ENCODE measurements around the gene ZNF768.
"Not testable (repeated sequence)": the region's sequence is repeated elsewhere in the genome, so short reads cannot be mapped to it uniquely, and the experiment has no call there.

GRCh38 chr16:30477773-30478172, 48.6 kb downstream of the ZNF768 start:
- TF ChIP-seq, protein P1, sequence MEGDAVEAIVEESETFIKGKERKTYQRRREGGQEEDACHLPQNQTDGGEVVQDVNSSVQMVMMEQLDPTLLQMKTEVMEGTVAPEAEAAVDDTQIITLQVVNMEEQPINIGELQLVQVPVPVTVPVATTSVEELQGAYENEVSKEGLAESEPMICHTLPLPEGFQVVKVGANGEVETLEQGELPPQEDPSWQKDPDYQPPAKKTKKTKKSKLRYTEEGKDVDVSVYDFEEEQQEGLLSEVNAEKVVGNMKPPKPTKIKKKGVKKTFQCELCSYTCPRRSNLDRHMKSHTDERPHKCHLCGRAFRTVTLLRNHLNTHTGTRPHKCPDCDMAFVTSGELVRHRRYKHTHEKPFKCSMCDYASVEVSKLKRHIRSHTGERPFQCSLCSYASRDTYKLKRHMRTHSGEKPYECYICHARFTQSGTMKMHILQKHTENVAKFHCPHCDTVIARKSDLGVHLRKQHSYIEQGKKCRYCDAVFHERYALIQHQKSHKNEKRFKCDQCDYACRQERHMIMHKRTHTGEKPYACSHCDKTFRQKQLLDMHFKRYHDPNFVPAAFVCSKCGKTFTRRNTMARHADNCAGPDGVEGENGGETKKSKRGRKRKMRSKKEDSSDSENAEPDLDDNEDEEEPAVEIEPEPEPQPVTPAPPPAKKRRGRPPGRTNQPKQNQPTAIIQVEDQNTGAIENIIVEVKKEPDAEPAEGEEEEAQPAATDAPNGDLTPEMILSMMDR (IDR thresholded peaks at IDR 0.05) = not testable (repeated sequence)
- not testable (repeated sequence) for TF ChIP-seq POLR2AphosphoS5 (IDR thresholded peaks at IDR 0.05)

All from breast epithelium (tissue), 3 donors.